NK-92 treated with Interleukin-12 subunit alpha and Interleukin-12 subunit beta, amount 100 ng/mL, for 24 hours (cell line): Measurements from ENCODE around the gene LRRC36.

ENCODE experiments used
- DNase-seq: peaks from one replicate; lab custom pipeline; 2025; lab: John Stamatoyannopoulos, UW

Gene LRRC36

DNA sequence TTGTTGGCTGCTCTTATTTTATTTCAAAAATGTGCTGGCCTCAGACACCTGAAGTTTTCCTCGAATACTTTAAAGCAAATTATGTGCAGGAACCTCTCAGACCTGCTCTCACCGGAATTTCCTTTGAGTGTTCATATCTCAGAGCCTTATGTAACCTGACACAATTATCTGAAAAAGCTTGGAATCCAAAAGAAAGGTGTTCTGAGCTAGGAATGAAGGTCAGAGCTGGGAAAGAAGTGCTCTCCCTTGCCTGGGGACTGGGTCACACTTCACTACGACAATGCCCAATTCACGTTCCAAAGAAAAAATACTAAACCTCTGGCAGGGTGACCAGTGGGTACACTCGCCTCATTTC, 97.6 kb downstream of the LRRC36 start:
- DNase-seq, result no peak

DNA sequence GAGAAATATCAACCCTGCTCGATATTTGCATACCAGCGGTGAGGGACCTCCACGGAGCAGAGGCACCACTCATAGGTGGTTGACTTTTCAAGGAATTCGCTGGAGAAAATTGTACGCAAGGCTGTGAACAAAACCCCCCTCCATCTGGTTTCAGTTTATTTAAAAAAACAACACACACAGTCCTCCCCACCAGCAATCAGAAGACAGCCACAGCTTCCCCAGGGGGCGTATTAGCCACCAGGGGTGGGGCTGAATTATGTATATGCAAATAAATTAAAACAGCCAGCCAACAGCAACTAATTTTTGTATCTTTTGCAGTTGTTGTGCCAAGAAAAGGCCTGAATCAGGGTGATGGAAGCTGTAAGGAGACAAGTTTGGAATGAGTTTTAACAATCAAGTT, 98.4 kb downstream of the LRRC36 start:
- DNase-seq, result no peak

DNA sequence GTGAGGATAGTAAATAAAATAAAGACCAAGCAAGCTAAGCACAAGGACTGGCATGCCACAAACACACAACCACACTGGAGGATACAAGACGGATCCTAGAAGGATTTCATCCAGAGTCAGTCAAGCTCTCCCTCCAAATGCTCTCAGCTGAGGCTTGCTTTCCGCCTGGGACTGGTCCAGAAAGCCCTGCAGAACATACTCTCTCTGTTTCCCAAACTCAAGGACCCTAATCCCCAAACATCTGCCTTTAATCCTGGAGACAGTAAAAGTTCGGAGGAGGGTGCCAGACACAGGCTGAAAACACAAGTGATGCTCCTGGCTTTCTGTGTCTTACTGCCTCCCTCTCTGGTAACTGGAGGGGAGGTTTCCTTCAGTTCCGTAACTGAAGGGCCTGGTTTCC, 99.0 kb downstream of the LRRC36 start:
- no peak for DNase-seq

DNA sequence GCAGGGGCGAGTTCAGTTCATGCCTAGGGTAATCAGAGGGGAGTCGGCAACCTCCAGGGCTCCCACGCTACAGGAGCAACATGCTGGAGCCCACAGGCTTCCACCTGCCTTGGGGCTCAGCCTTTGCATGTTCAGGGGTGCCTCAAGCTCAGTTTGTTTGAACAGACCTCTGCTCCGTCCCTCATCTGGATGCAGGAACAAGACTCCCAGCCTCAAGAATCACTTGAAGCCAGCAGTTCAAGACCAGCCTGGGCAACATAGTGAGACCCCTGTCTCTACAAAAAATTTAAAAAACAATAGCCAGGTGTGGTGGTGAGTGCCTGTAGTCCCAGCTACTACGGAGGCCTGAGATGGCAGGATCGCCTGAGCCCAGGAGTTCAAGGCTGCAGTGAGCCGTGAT, 99.4 kb downstream of the LRRC36 start:
- no peak for DNase-seq

DNA sequence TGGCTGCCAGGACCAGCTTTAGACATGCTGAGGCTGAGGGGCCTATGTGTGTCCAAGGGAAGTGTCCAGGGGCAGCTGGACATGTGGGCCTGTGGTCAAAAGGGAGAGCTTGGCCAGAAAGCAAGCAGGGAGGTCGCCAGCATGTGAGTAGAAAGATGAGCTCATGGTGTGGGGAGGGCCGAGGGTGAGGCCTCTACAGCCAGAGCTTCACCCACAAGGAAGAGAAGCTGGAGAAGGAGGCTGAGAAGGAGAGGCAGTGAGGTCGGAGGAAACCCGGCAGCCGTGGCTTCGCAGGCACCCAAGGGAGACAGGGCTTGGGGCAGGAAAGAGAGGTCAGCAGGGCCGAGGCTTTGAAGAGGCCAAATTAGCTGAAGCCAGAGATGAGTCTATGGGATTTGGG, 100.3 kb downstream of the LRRC36 start:
- DNase-seq, result no peak

DNA sequence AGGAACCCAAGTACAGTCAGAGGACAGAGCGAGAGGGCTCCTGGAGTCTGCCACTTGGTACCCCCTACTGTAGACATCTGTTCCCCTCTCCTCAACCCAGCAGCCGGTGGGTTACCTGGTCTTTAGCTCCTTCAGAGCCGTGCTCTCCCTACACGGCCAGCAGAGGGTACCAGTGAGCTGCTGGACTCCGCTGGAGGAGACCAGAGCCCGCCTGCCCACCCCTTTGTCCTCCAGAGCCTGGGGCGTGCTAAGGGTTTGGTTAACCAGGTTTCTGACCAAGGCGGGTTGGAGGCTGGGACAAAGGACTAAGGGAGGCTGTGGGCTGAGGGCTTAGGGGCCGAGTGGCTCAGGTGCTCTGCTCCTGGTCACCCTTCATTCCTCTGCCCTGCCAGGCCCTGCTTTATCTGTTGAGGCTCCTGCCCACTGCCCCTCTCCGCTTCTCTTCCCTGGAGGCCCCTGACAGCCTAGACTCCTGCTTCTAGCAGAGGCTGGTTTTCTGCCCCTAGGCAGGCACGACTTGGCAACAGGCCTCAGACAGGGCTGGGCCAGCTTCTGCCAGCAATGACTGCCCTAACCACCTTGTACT, 101.6 kb downstream of the LRRC36 start:
- peak; percentile 27 for DNase-seq

DNA sequence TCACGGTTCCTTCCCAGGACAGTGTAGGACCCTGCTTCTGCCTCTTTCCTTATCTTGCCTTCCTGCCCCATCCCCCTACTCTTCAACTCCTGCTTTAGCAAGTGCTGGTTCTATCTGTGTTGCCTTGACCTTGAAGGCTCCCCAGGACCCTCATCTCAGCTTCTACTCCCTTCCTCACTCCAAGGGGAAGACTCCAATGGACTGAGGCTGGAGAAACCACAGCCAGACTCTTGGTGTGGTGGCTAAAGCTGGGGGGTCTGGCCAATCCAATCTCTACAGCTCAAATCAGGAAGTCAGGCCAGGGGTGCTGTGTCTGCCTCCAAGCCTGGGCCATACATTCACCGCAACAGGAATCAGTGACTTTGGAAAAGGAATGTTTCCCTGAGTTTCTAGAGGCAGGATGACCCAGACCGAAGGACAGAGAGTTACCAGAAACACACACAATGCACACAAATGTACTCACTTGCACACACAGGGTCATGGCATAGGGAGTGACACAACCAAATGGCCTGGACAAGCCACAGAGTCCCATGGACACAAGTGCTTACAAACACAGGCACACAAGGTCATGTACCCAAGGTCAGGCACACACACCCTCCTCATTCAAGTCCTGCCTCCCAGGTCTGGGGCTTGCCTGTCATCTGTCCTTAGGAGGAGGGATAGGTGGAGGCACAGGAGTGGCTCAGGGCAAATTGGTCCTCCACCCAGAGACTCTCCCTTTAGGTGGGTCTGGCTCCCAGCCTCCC, 102.6 kb downstream of the LRRC36 start:
- no peak for DNase-seq

DNA sequence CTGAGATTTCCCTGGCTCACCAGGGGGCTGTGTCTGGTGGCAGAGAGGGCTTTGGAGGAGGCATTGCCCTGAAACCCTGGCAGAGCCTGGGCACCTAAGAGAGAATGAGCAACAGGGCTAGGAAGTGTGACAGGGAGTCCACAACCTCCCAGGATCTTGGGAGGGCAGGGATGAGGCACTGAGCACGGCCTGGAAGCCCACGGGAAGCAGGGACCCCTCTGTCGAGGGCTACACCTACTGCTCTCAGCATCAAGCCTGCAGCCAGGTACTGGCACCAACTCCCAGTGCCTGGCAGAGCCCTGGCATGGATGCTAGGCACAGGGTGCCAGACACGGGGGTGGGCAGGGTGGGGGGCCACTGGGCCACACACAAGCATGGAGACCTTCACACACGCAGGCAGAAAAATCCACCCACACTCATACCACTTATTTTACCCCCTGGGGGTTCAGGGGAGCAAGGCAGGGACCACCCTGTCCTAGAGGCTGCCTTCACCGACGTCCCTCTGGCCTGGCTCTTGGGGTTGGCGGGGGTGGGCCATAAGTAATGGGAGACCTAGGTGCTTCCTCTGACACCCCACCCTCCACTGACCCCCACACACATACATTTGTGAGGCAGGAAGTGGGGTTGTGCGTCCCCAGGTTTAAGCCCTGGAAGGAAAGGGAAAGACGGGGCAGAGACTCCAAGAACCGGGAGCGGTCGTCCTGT, 103.3 kb downstream of the LRRC36 start:
- no peak for DNase-seq

DNA sequence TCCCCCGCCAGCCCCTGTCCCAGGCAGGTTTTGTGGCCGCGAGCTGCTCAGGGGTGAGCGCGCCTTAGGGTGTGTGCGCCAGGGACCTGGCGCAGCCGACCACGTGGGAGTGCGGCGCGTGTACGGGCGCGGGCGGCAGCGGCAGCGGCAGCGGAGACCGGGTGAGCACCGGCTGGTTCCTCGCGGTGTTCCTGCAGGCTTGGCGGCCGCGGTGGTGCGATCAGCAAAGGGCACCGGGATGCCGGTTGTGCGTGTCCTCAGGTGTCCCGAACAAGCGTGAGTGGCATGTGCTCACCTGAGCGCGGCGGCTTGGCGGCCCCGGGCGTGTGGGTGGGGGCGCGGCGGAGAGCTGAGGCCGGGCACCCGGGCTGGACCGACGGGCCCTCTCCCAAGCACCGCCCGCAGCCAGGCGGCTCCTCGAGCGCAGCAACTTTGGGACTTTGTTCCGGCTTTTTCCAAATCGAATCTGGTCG, 103.9 kb downstream of the LRRC36 start:
- DNase-seq, result no peak

DNA sequence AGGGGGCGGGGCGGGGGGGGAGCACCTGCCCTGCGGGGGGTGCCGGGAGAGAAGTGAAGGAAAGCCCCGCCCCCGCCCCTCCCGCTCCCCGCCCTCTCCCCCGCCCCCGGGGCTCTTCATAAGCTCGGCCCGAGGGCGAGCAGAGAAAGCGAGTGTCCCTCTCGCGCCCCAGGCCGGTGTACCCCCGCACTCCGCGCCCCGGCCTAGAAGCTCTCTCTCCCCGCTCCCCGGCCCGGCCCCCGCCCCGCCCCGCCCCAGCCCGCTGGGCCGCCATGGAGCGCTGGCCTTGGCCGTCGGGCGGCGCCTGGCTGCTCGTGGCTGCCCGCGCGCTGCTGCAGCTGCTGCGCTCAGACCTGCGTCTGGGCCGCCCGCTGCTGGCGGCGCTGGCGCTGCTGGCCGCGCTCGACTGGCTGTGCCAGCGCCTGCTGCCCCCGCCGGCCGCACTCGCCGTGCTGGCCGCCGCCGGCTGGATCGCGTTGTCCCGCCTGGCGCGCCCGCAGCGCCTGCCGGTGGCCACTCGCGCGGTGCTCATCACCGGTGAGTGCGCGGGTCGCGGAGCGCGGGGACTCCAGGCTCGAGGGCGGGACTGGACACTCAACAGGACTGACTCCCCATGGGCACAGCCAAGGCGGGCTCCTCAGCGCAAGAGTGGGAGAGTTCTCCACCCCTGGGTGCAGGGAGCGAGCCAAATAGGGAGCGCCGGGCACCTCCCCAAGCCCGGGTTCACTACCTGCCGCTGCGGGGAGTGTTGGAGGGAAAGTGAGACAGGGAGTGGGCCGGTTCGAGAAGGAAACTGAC, 104.6 kb downstream of the LRRC36 start, which contains the start of gene HSD11B2:
Gene HSD11B2 (plus strand): TSS at position 145 of the 798 bp plus-strand sequence. CDS start 128 bp downstream, at position 273.
- no peak for DNase-seq

DNA sequence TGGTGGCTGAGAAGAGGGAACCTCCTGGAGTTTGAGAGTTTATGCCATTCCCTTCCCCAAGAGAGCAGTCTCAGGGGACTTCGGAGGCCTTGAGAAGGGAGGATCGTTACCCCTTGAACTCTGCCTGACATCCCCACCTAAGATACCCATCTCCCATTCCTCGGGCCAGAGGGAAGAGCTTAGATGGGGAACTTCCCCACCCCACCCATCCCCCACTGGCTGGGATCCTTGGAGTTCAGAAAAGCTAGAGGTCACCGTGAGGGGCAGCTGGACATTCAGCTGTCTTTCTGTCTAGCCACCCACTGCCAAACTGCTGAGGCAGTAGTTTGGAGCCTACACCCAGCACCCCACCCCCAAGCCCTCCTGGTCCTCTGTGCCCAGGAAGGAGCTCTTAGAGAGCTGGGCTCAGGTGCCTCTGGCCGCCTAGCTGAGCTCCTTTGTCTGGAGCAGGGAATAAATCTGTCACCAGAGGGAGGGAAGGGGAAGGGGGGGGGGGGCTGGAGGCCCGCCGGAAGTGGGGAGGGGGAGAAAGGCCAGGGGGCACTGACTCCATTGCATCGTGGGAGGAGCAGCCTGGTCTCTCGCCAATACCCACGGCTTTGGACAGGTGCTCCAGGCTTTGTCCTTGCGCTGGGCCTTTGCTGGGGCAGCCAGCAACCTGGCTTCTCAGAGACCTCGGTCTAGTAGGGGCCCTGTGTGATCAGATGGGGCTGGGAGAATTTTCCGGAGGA, 105.3 kb downstream of the LRRC36 start:
- no peak for DNase-seq

DNA sequence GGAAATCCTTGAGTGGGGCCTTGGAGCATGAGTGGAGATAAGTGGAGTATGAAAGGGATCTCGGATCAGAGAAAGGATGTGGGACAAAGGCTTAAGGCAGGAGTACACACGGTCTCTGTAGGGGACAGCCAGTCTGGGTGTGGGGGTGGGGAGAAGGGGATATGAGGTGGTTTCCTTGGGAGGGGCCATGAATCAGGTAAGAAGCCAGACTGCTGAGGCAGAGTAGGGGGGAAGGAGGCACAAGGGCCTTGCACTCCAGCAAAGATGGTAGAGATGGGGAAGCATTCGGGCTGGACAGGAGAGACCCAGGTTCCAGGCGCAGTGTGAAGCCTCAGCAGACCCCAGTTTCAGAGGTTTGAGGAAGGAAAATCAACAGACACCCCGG, 105.9 kb downstream of the LRRC36 start:
- DNase-seq, result no peak

DNA sequence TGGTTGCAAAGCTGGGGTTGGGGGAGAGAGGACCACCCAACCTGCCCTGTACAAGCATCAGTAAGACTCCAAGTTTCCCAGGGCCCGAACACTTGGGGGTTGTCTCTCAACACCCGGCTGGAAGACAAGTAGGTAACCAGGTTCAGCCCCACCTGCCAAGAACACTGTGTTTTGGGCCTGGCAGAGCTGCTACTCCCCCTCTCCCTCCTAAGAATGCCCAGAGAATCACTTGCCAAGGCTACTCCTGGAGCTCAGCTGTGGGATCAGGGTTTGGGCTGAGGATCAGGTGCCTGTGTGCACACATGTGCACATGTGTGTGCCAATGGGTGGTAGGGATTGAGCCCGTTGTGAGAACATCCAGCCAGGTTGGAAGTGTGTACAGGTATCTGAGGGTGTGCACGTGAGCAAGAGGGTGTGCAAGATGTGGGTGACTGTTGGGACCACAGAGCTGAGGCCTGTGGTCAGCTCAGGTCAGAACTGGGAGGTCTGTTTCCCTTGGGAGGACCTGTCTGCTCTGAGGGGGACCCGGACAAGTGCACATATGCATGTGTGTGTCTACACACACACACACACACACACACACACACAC, 106.6 kb downstream of the LRRC36 start:
- DNase-seq, result no peak
